Keratinocyte (primary cell): ENCODE data around the gene UHMK1.

Experiments
- CTCF ChIP-seq, 3 experiments: IDR thresholded peaks in 1 of 3; conservative IDR thresholded peaks in 1 of 3; optimal IDR thresholded peaks in 1 of 3; 2 replicates in 2 of 3; 3 replicates in 1 of 3; pipeline versions ENCODE3 to v1.5.1; 2011; ENCODE audit warnings: low read length in 3 of 3, mild to moderate bottlenecking in 3 of 3, moderate library complexity in 2 of 3, control low read depth in 1 of 3, inconsistent platforms in 1 of 3; ENCODE audit not compliant: insufficient read depth in 2 of 3; ENCODE audit errors: extremely low read depth in 1 of 3
- EZH2 ChIP-seq: IDR thresholded peaks from one replicate; pipeline ENCODE4 v1.6.1; 2012; ENCODE audit warnings: inconsistent platforms, mild to moderate bottlenecking, low read length, moderate library complexity

DNA sequence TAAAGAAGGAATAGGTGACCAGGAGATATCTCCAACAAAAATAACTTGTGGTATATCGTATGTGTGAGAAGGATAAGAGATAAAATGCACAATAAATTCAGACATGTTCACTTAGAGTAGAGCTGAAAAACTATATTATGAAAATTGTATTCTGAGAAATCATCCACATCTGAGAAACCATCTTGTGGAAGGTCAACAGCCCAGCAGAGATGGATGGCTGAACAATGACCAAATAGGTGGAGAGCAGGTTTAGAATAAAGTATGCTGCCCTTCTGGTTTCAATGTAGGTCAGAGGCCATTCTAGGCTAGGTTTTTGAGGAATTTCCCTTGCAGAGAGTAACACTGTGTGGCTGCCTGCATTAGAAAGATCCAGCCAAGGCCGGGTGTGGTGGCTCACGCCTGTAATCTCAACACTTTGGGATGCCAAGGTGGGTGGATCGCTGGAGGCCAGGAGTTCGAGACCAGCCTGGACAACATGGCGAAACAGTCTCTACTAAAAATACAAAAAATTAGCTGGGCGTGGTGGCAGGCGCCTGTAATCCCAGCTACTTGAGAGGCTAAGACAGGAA lies 55.1 kb downstream of the UHMK1 start:
- TF ChIP-seq CTCF (optimal IDR thresholded peaks at IDR 0.05 in 1 of 3, IDR thresholded peaks at IDR 0.05 in 1 of 3, conservative IDR thresholded peaks at IDR 0.05 in 1 of 3; ENCODE audit: extremely low read depth in 1 of 3, insufficient read depth in 2 of 3, low read length in 3 of 3) (no peak), EZH2 (no peak)
